Stimulated activated CD4-positive, alpha-beta T cell treated with anti-CD3 and anti-CD28 coated beads, Interleukin-12 subunit alpha, Interleukin-12 subunit beta, amount 100 ng/mL, for 4 hours (primary cell): ENCODE measurements around the gene CDCP1.

Experiments
- DNase-seq: peaks from one replicate; pipeline ENCODE4 v3.0.0-alpha.2; 2020

Gene CDCP1

GRCh38 chr3:45145681-45146614 is at the start of gene CDCP1:
Gene CDCP1, minus strand, starts transcription at chr3:45146378. Its CDS starts 91 bp downstream, at chr3:45146287.
- DNase-seq, result no peak

DNA sequence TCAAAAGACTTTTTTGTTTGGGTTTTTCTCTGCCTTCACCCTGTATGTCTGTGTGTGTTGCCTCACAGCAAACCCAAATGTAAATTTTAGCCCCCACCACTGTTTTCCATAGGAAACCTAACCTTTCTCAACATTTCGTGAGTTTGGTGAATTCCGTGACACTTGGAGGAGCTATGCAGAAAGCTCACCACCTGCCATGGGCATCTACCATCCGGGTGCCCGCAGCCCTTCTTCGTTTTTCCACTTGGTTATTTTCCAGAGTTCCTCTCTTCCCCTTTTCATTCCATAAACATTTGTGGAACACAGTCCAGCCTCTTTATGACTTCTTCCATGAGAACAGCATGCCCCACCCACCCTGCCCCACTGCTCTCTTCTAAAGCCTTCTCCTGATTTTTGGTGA is 48.6 kb upstream of the CDCP1 start:
- no peak for DNase-seq

- DNase-seq, result no peak
Measured at GRCh38 chr3:45191924-45192417, 45.8 kb upstream of the CDCP1 start.

DNA sequence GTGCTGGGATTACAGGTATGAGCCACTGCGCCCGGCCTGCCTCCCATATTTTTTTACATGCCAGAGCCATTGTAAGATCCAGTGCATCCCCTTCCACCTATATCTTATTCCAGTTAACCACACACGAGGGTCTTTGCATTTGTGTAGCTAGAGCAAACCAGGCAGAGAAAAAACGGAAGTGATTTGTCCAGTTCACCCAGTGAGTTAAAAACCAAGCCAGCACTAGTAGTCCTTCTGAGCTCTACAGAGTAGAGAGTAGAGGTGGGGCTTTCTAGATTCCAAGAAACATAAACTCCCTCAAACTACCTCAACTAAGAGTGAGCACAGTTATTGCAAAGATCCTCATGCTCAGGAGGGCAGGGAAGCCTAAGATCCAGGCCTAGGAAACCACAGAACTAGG is 45.2 kb upstream of the CDCP1 start:
- no peak for DNase-seq

DNA sequence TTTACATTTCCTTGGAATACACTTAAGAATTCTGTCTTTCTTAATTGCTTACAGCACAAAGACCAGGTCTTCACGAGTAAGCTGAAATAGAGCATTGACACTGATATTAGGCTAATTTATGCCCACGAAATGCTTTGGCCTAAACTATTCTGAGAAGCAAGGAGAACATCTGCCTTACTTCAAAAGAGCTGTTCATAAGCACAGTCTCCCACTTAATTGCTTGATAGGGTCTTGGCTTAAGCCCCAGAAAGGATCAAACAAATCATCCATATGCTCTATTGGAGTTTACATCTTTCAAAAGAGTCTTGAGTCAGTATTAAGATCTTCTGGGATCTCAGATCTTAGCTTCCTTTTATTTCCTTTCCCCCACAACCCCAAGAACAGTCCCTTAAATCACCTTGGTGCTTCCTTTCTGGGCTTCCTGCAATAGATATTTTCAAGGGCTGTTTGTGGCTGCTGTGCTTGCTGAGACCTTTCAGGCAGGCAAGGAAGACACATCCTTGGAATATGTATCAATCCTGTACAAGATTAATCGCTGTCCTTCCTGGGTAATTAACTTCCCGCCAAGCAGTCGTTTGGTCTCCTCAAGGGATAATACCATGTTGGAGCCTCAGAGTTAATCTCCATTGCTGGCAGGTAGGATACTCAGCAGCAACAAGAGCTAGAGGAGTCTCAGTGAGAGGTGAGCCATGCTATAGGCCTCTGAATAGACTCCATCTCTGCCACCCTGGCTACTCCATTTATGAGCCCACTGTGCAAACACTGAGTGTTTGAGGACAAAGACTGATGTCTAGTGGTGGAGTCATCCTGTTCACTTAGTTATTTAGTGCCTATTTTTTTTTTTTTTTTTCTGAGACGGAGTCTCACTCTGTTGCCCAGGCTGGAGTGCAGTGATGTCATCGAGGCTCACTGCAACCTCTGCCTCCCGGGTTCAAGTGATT is 42.8 kb upstream of the CDCP1 start:
- no peak for DNase-seq

DNA sequence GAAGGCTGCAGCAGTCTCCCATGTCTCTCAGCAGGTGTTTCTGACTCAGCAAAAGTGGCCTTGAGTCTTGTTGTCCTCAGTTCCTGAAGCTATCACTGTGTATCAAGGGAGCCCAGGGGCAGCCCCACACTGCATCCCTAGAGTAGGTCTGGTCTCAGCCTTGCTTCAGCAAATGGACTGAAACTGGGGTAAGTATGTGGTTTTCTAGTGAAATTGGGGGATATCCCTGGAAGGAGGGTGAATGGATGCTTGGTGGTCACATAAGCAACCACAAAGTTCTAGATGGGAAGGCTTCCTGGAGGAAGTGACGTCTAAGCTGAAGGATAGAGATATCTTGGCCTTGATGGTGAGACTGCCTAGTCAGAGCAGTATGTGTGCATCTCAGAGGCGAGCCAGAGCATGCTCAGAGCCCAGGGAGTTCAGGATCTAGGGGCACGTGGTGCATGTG is 41.5 kb upstream of the CDCP1 start:
- DNase-seq, result no peak

- no peak for DNase-seq
Measured at GRCh38 chr3:45186871-45187270, 40.7 kb upstream of the CDCP1 start.

- DNase-seq, result no peak
Measured at GRCh38 chr3:45185461-45185860, 39.3 kb upstream of the CDCP1 start.

DNA sequence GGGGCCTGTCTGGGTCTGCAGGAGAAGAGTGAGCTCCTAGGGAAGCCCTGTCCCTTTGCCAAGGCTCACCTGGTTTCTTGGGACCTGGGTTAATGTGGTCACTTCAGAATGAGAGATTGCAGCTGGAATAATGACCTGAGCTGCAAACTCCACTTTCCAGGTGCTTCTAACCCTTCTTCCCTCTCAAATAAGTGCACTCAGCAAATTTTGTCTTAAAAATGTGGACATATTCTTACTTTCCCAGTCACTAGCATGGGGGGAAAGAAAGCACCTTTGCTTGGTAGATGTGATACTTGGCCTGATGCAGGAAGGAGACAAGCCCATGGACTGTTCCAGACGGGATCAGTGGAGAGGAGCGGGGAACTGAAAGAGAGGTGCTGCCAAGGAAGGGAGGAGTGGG is 38.9 kb upstream of the CDCP1 start:
- DNase-seq, result no peak

DNA sequence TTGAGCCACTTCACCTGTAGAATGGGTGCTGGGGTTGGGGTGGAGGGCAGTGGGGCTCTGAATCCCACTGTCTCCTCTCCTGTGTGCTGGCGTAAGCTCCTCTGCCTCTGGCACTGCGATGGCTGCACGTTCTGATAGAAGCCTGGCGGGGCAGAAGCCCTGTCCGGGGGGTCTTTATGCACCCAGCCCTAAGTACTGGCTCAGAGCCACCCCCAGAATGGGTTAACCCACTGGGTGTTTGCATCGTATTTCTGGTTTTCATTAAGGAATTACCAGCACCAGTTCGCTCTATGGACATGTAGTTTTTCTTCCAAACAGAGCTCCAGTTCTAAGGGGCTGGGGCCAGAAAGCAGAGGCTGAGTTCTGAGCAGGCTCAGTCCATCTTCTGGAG is 37.7 kb upstream of the CDCP1 start:
- no peak for DNase-seq

- DNase-seq, result no peak
Measured at GRCh38 chr3:45182915-45183871, 37.0 kb upstream of the CDCP1 start.

- no peak for DNase-seq
Measured at GRCh38 chr3:45181496-45181895, 35.3 kb upstream of the CDCP1 start.

DNA sequence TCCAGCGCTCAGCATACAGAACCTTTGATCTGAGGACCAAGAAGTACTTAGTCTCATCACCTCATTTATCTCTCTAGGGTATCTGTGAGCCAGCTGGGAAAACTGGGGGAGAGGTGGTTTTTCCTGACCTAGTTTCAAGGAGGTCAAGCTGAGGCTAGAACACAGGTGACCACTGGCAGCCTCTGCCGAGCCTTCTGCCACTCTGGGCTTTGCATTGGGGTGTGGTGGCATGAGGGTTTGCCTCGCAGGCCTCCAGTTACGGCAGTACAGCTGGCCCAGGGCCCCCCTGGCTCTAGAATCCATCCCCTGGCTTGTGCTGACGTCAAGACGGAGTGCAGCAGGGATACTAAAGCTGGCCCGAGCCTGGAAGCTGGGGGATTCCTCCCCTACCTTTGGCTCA is 34.7 kb upstream of the CDCP1 start:
- no peak for DNase-seq

DNA sequence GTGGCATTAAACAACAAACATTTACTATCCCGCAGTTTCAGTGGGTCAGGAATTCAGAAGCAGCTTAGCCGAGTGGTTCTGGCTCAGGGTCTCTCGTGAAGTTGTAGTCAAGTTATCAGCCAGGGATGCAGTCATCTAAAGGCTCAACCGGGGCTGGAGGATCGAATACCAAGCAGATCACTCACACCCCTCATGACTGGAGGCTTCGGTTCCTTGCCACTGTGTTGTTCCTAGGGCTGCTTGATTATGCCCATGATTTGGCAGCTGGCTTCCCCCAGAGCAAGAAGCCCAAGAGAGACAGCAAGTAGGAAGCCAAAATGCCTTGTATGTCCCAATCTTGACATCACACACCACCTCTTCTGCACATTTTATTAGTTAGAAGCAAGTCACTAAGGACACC is 33.9 kb upstream of the CDCP1 start:
- DNase-seq, result no peak

- DNase-seq, result no peak
Measured at GRCh38 chr3:45179163-45179562, 33.0 kb upstream of the CDCP1 start.

DNA sequence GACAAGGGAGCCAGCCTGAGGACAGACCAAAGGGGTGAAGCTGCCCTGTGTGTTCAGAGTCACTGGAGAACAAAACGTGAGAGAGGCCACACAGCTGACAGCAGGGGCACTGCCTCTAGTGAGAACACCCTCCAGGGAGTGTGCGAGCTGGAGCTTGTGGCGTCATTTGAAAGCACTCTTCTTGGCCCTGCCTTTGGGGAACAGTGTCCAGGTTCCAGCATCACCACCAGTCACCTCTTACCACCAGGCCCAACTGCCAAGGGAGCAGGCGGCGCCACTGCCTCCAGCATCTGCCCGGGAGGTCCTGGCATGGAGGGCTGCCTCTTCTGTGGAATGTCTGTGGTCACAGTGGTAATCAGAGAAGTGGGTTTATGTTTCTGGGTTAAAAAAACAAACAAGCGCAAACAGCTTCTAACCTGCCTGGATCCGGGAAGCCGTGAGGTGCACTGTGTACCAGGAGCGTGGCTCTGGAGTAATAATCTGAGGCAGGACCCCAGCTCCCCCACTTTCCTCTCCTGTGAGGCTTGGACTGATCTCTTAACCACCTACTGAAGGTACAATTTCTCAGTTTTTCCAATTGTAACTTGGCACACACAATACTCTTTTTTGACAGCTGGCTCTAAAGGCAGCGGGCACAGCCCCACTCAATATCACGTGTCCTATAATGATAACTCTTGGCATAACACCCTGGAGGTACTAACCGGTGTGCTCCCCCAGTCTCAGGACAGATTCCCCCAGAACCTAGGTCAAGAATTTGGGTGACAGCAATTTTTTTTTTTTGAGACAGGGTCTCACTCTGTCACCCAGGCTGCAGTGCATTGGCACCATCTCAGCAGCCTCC is 32.2 kb upstream of the CDCP1 start:
- no peak for DNase-seq

DNA sequence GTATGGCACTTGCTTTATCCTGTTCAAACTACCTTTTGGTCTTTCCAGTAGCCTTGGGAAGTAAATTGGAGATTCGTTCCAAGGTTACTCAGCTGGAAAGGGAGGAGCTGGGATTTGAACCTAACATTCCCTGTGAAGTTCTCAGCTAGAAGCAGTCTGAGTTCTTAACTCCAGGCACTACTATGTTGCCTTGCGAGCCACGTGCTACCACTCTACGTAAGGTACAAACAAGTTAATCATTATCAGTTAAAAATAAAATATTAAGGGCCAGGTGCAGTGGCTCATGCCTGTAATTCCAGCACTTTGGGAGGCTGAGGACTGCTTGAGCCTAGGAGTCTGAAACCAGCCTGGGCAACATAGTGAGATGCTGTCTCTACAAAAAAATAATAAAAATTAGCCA is 30.7 kb upstream of the CDCP1 start:
- DNase-seq, result no peak

GRCh38 chr3:45174234-45174633 is 28.1 kb upstream of the CDCP1 start:
- DNase-seq, result no peak

DNA sequence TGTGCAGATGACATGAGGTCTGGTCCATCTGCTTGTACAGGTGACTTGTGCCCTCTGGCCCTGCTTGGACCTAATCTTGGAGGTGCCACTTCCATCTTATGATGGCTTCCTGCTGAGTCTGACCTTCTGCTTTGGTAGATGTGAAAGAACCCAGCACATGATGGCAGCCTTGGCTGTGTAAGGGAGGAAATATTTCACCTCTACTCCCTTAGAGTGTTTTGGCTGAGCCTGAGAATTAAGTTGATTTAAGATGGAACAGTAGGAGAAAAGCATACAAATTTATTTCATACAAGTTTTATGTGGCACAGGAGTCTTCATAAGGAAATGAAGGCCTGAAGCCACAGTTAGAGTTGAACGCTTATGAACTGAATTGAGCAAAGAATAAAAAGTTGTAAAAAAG is 27.6 kb upstream of the CDCP1 start:
- no peak for DNase-seq

DNA sequence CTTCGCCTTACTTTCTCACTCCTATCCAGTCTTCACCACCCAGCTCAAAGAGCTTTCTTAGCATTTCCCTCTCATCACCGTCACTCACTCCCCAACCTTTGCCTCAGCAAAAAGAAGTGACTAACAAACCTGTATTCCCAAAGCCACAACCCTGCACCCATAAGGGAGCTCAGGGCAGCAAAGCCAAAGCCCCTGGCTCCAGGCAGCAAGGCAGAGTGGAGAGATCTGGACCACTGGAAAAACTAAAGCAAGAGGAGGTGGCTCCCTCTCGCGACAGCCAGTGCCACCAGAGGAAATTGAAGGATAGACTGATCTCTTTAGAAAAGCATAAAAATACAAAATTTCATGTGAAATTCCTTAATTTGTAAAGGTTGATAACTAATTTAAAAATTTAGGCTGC is 25.1 kb upstream of the CDCP1 start:
- no peak for DNase-seq

- DNase-seq, result no peak
Measured at GRCh38 chr3:45170096-45170495, 23.9 kb upstream of the CDCP1 start.
